Neural progenitor cell (in vitro differentiated cells): Measurements from ENCODE around the gene UPF3A. TPM values are rescaled to one million over a fixed set of nuclear protein-coding genes. Genes with fewer than 3 reads are reported as not detected.

ENCODE experiments used
- DNase-seq: peaks from one replicate; pipeline ENCODE4 v3.0.0-alpha.2; 2016; ENCODE audit warnings: low spot score
- H2AFZ ChIP-seq: fragments of 200-600 bp; sonication (generic); replicated peaks from 2 replicates; pipeline ENCODE4 v1.6.1; 2016; ENCODE audit warnings: antibody characterized with exemption
- H3F3A ChIP-seq: fragments of 200-600 bp; sonication (generic); 2 replicates; pipeline ENCODE4 v1.6.1; 2016; ENCODE audit warnings: antibody characterized with exemption, low read depth
- H3K27ac ChIP-seq: fragments of 200-600 bp; sonication (generic); 2 replicates; pipeline ENCODE4 v1.5.1; 2016; ENCODE audit warnings: mild to moderate bottlenecking
- H3K27me3 ChIP-seq: fragments of 200-600 bp; sonication (generic); 2 replicates; pipeline ENCODE4 v1.6.1; 2016; ENCODE audit warnings: mild to moderate bottlenecking, moderate library complexity
- H3K36me3 ChIP-seq: fragments of 200-600 bp; sonication (generic); 2 replicates; pipeline ENCODE4 v1.5.1; 2016
- H3K4me1 ChIP-seq: fragments of 200-600 bp; sonication (generic); 2 replicates; pipeline ENCODE4 v1.6.1; 2016; ENCODE audit warnings: mixed run types
- H3K4me2 ChIP-seq: fragments of 200-600 bp; sonication (generic); 2 replicates; pipeline ENCODE4 v1.6.1; 2016
- H3K4me3 ChIP-seq: fragments of 200-600 bp; sonication (generic); 2 replicates; pipeline ENCODE4 v1.5.1; 2016
- H3K79me2 ChIP-seq: fragments of 200-600 bp; sonication (generic); 2 replicates; pipeline ENCODE4 v1.6.1; 2016; ENCODE audit warnings: low read depth
- H3K9ac ChIP-seq: fragments of 200-600 bp; sonication (generic); 2 replicates; pipeline ENCODE4 v1.6.1; 2016
- H3K9me3 ChIP-seq: fragments of 200-600 bp; sonication (generic); 2 replicates; pipeline ENCODE4 v1.5.1; 2016; ENCODE audit warnings: low read depth
- H4K20me1 ChIP-seq: fragments of 200-600 bp; sonication (generic); 2 replicates; pipeline ENCODE4 v1.6.1; 2016; ENCODE audit warnings: low read depth
- H3K27ac Mint-ChIP-seq: 3 replicates; pipeline ENCODE4 v1.8.0; 2021; ENCODE audit warnings: mixed read lengths
- H3K27me3 Mint-ChIP-seq: 2 replicates; pipeline ENCODE4 v1.8.0; 2022; ENCODE audit warnings: low read depth, mild to moderate bottlenecking, inconsistent platforms, moderate library complexity, mixed read lengths; ENCODE audit not compliant: insufficient read depth
- H3K36me3 Mint-ChIP-seq: 3 replicates; pipeline ENCODE4 v1.8.0; 2021; ENCODE audit warnings: mixed read lengths
- H3K4me1 Mint-ChIP-seq: 3 replicates; pipeline ENCODE4 v1.8.0; 2021; ENCODE audit warnings: mixed read lengths
- H3K4me3 Mint-ChIP-seq: 3 replicates; pipeline ENCODE4 v1.8.0; 2021; ENCODE audit warnings: mild to moderate bottlenecking, moderate library complexity, mixed read lengths
- H3K9me3 Mint-ChIP-seq: 3 replicates; pipeline ENCODE4 v1.8.0; 2020; ENCODE audit warnings: mixed read lengths
- EZH2 ChIP-seq: fragments of 200-600 bp; sonication (generic); IDR thresholded peaks from 2 replicates; pipeline ENCODE4 v1.6.1; 2017; ENCODE audit warnings: antibody characterized with exemption, mild to moderate bottlenecking, moderate library complexity
- EZH2phosphoT487 ChIP-seq: fragments of 200-600 bp; sonication (generic); IDR thresholded peaks from 2 replicates; pipeline ENCODE4 v1.6.1; 2017; ENCODE audit warnings: antibody characterized with exemption
- total RNA-seq: library from RNA; depleted of rRNA; stranded (reverse); fragments of >200 nt; gene quantifications from 2 replicates; pipeline ENCODE4 v1.2.3, GENCODE V29; 2015; ENCODE audit warnings: low replicate concordance
- TF ChIP-seq, protein P1 (sequence below): fragments of 200-600 bp; sonication (generic); IDR thresholded peaks from 2 replicates; pipeline ENCODE4 v1.5.1; 2017; ENCODE audit warnings: antibody characterized with exemption, mild to moderate bottlenecking

The UPF3A gene
- total RNA-seq, 1 donor from 2014 or later: 74.4 TPM

DNA sequence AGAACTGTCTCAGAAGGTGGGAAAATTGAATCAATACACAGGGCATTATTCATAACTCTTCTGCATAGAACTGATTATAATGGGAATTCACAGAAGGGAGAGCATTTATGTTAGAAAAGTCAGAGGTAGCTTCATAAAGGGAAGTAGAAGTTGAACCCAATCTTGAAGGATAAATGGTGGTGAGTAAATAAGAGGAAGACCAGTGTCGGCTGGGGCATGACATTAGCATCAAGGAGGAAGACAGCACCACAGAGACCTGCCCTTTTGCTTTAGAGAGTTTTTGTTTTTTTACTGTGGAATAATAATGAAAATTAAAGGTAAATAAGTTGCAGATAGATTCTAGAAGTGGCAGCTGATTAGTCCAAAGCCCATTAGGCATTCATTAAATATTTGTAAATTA is 24.9 kb upstream of the UPF3A start:
- H3K79me2 ChIP-seq: no peaks in the 10 kb centered on the region
- no peak for DNase-seq
- no peaks in the 10 kb centered on the region for H3K27me3 ChIP-seq
- Mint-ChIP-seq H3K27ac (no peak overlapping the region), H3K27me3 (peaks cover 2% of the 10 kb centered on the region), H3K36me3 (peaks cover 25% of the 10 kb centered on the region), H3K9me3 (no peaks in the 10 kb centered on the region), H3K4me3 (no peak overlapping the region), H3K4me1 (no peaks in the 10 kb centered on the region)
- H3K4me1 ChIP-seq: no peaks in the 10 kb centered on the region
- no peak overlapping the region for H3K9ac ChIP-seq
- H2AFZ ChIP-seq: no peak overlapping the region
- H3K4me3 ChIP-seq: no peak overlapping the region
- H3K9me3 ChIP-seq: no peaks in the 10 kb centered on the region
- H4K20me1 ChIP-seq: no peaks in the 10 kb centered on the region
- peaks cover 22% of the 10 kb centered on the region for H3K36me3 ChIP-seq
- H3K27ac ChIP-seq: no peak overlapping the region
- H3F3A ChIP-seq: no peaks in the 10 kb centered on the region
- TF ChIP-seq, protein P1, sequence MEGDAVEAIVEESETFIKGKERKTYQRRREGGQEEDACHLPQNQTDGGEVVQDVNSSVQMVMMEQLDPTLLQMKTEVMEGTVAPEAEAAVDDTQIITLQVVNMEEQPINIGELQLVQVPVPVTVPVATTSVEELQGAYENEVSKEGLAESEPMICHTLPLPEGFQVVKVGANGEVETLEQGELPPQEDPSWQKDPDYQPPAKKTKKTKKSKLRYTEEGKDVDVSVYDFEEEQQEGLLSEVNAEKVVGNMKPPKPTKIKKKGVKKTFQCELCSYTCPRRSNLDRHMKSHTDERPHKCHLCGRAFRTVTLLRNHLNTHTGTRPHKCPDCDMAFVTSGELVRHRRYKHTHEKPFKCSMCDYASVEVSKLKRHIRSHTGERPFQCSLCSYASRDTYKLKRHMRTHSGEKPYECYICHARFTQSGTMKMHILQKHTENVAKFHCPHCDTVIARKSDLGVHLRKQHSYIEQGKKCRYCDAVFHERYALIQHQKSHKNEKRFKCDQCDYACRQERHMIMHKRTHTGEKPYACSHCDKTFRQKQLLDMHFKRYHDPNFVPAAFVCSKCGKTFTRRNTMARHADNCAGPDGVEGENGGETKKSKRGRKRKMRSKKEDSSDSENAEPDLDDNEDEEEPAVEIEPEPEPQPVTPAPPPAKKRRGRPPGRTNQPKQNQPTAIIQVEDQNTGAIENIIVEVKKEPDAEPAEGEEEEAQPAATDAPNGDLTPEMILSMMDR: no peak
- TF ChIP-seq EZH2phosphoT487: no peak
- TF ChIP-seq EZH2: no peak
- no peak overlapping the region for H3K4me2 ChIP-seq

DNA sequence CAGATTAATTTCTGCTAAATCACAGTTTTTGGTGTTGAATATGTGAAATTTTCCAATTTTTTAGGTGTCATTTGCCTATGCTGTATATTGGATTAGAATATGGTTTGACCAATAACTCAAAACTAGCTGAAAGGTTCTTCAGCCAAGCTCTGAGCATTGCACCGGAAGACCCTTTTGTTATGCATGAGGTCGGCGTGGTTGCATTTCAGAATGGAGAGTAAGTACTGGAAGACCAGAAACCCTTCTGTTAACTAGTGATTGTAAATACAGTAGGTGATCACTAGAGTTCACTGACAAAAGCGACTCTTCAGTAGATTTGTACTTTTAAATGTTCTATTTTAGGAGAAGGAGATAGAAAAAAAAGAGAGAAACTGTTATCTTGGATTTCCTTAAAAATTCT is 24.4 kb upstream of the UPF3A start:
- no peak overlapping the region for H3K27ac Mint-ChIP-seq
- no peaks in the 10 kb centered on the region for H4K20me1 ChIP-seq
- H3K9ac ChIP-seq: no peak overlapping the region
- H3K9me3 ChIP-seq: no peaks in the 10 kb centered on the region
- H3K36me3 Mint-ChIP-seq: peaks cover 23% of the 10 kb centered on the region
- no peaks in the 10 kb centered on the region for H3K4me1 Mint-ChIP-seq
- H3K9me3 Mint-ChIP-seq: no peaks in the 10 kb centered on the region
- H3K4me3 ChIP-seq: no peak overlapping the region
- peaks cover 22% of the 10 kb centered on the region for H3K36me3 ChIP-seq
- no peak overlapping the region for H3K4me2 ChIP-seq
- H3K4me3 Mint-ChIP-seq: no peak overlapping the region
- H3K79me2 ChIP-seq: no peaks in the 10 kb centered on the region
- no peaks in the 10 kb centered on the region for H3K27me3 ChIP-seq
- H3F3A ChIP-seq: no peaks in the 10 kb centered on the region
- TF ChIP-seq EZH2 (no peak), EZH2phosphoT487 (no peak)
- TF ChIP-seq, protein P1: no peak
- no peak for DNase-seq
- no peak overlapping the region for H3K27ac ChIP-seq
- H3K4me1 ChIP-seq: no peaks in the 10 kb centered on the region
- H3K27me3 Mint-ChIP-seq: peaks cover 2% of the 10 kb centered on the region
- no peak overlapping the region for H2AFZ ChIP-seq

DNA sequence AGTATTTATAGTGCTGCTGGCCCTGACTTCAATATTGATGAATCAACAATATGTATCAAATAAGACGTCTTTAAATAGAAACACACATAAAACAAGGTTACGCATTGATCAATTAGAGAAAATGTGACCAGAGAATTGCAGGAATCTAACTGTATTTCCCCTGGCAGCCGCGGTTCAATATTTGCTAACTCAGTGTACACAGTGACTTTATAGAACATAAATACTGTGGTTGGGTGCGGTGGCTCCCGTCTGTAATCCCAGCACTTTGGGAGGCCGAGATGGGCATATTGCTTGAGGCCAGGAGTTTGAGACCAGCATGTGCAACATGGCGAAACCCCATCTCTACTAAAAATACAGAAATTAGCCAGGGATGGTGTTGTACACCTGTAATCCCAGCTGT is 22.8 kb upstream of the UPF3A start:
- no peak overlapping the region for H3K9ac ChIP-seq
- no peaks in the 10 kb centered on the region for H4K20me1 ChIP-seq
- no peaks in the 10 kb centered on the region for H3K79me2 ChIP-seq
- H3K4me1 Mint-ChIP-seq: no peaks in the 10 kb centered on the region
- H3K4me1 ChIP-seq: no peaks in the 10 kb centered on the region
- H2AFZ ChIP-seq: no peak overlapping the region
- no peaks in the 10 kb centered on the region for H3K9me3 ChIP-seq
- H3K4me2 ChIP-seq: no peak overlapping the region
- no peak for DNase-seq
- H3K27ac ChIP-seq: no peak overlapping the region
- no peaks in the 10 kb centered on the region for H3K27me3 ChIP-seq
- H3K4me3 Mint-ChIP-seq: no peak overlapping the region
- TF ChIP-seq EZH2 (no peak), EZH2phosphoT487 (no peak)
- TF ChIP-seq, protein P1: no peak
- H3K36me3 ChIP-seq: peaks cover 19% of the 10 kb centered on the region
- H3K9me3 Mint-ChIP-seq: no peaks in the 10 kb centered on the region
- H3K27ac Mint-ChIP-seq: no peak overlapping the region
- no peaks in the 10 kb centered on the region for H3F3A ChIP-seq
- H3K4me3 ChIP-seq: no peak overlapping the region
- peaks cover 2% of the 10 kb centered on the region for H3K27me3 Mint-ChIP-seq
- peaks cover 29% of the 10 kb centered on the region for H3K36me3 Mint-ChIP-seq

DNA sequence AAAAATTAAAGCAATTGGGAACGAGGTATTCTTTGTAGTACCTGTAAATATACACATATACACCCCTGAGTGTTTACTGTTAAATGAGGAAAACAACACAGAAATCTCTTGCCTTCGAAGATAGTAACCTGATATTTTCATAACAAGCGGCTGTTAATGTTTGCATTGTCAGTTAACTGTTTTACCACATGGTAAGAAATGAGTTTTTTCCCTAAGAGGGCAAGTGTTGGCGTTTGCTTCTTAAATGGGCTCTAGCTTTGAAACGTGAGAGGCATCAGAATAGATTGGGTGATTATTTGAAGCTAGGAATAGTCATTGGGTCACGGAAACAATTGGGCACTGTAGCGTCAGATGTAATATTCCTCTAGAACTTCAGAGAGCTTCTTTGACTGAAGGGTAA is 22.0 kb upstream of the UPF3A start:
- no peaks in the 10 kb centered on the region for H3K9me3 ChIP-seq
- peaks cover 19% of the 10 kb centered on the region for H3K36me3 ChIP-seq
- Mint-ChIP-seq H3K27ac (no peak overlapping the region), H3K4me1 (no peaks in the 10 kb centered on the region), H3K36me3 (peaks cover 29% of the 10 kb centered on the region), H3K27me3 (peaks cover 2% of the 10 kb centered on the region), H3K9me3 (no peaks in the 10 kb centered on the region), H3K4me3 (no peak overlapping the region)
- no peak overlapping the region for H3K4me3 ChIP-seq
- no peaks in the 10 kb centered on the region for H3K4me1 ChIP-seq
- H2AFZ ChIP-seq: no peak overlapping the region
- no peak for TF ChIP-seq EZH2phosphoT487
- TF ChIP-seq EZH2: no peak
- TF ChIP-seq, protein P1: no peak
- no peaks in the 10 kb centered on the region for H4K20me1 ChIP-seq
- H3K27me3 ChIP-seq: no peaks in the 10 kb centered on the region
- no peak overlapping the region for H3K9ac ChIP-seq
- no peaks in the 10 kb centered on the region for H3F3A ChIP-seq
- DNase-seq: no peak
- H3K27ac ChIP-seq: no peak overlapping the region
- H3K79me2 ChIP-seq: no peaks in the 10 kb centered on the region
- no peak overlapping the region for H3K4me2 ChIP-seq
